Brain microvascular endothelial cell (primary cell): ENCODE results near the gene COL23A1.

ENCODE experiments used
- DNase-seq: peaks from one replicate; pipeline ENCODE4 v3.0.0-alpha.2; 2020
- H3K27ac ChIP-seq: fragments of 250-450 bp; sonication (Bioruptor Pico); 2 replicates; pipeline ENCODE4 v1.5.1; 2020; ENCODE audit warnings: mild to moderate bottlenecking, moderate library complexity
- H3K27me3 ChIP-seq: fragments of 250-450 bp; sonication (Bioruptor Pico); replicated peaks from 2 replicates; pipeline ENCODE4 v1.5.1; 2020; ENCODE audit warnings: mild to moderate bottlenecking
- H3K36me3 ChIP-seq: fragments of 250-450 bp; sonication (Bioruptor Pico); replicated peaks from 2 replicates; pipeline ENCODE4 v1.5.1; 2020; ENCODE audit warnings: mild to moderate bottlenecking
- H3K4me3 ChIP-seq: 2 replicates; pipeline ENCODE4 v1.5.1; 2011; ENCODE audit warnings: low read depth, mild to moderate bottlenecking, control low read depth, low read length, moderate library complexity
- in situ Hi-C: cut with HindIII; loops from 2 replicates; pipeline ENCODE4 v1.10.0; 2017; ENCODE audit warnings: low sequenced_read_pairs, low pct_ligation_motif_present
- TF ChIP-seq, protein P1 (sequence below): IDR thresholded peaks from 2 replicates; pipeline ENCODE4 v1.5.1; 2011; ENCODE audit warnings: low read depth, mild to moderate bottlenecking, moderate library complexity, low read length, control low read depth, inconsistent platforms; ENCODE audit errors: missing control alignments

Gene COL23A1

GRCh38 chr5:178551059-178551458, 39.1 kb downstream of the COL23A1 start:
- no peak for DNase-seq
- H3K27ac ChIP-seq, result no peak overlapping the region
- H3K27me3 ChIP-seq, result no peaks in the 10 kb centered on the region
- no peaks in the 10 kb centered on the region for H3K36me3 ChIP-seq
- TF ChIP-seq, protein P1, sequence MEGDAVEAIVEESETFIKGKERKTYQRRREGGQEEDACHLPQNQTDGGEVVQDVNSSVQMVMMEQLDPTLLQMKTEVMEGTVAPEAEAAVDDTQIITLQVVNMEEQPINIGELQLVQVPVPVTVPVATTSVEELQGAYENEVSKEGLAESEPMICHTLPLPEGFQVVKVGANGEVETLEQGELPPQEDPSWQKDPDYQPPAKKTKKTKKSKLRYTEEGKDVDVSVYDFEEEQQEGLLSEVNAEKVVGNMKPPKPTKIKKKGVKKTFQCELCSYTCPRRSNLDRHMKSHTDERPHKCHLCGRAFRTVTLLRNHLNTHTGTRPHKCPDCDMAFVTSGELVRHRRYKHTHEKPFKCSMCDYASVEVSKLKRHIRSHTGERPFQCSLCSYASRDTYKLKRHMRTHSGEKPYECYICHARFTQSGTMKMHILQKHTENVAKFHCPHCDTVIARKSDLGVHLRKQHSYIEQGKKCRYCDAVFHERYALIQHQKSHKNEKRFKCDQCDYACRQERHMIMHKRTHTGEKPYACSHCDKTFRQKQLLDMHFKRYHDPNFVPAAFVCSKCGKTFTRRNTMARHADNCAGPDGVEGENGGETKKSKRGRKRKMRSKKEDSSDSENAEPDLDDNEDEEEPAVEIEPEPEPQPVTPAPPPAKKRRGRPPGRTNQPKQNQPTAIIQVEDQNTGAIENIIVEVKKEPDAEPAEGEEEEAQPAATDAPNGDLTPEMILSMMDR, result peak; percentile 30
- no peak overlapping the region for H3K4me3 ChIP-seq
- in situ Hi-C loops, result no loop called here

DNA sequence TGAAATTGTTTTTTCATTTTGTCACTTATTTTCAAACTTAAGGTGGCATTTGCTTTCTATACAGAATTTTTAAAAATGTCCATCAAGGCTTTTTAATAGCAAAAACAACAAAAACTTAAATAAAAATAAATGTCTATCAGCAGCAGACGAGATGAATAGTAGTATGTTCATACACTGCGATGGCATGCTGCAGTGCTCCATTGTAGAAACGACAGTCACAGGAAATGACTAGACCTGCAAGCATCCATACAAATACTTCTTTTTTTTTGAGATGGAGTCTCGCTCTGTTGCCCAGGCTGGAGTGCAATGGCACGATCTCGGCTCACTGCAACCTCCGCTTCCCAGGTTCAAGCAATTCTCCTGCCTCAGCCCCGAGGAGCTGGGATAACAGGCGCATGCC, 41.4 kb downstream of the COL23A1 start:
- H3K4me3 ChIP-seq, result no peak overlapping the region
- DNase-seq, result peak; percentile 22
- TF ChIP-seq, protein P1, result no peak
- H3K27me3 ChIP-seq, result no peaks in the 10 kb centered on the region
- in situ Hi-C loops, result no loop called here
- no peak overlapping the region for H3K27ac ChIP-seq
- H3K36me3 ChIP-seq, result no peaks in the 10 kb centered on the region

DNA sequence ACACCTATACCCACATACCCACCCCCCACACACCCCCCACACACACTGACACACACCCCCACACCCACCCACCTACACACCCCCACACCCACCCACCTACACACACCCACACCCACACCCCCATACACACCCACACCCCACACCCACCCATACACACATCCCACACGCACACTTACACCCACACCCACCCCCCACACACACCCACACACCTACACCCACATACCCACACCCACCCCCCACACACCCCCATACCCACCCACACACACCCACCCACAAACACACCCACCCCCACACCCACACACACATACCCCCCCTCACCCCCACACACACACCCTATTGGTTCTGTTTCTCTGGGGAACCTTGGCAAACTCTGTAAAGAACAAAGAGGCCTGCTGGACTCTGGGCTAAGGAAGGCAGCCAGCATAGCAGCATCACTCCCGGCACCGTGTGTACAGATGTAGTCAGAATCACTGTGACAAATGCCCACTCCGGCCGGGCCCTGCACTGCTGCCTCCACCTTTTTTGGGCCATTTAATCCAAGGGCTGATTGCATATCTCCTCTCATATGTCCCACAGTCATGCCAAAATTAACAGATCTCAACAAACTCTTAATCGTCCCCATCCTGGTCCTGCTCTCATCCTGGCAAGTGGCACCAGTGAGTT, 42.3 kb downstream of the COL23A1 start:
- DNase-seq, result no peak
- TF ChIP-seq, protein P1, result no peak
- Histone ChIP-seq H3K27ac (no peak overlapping the region), H3K27me3 (no peaks in the 10 kb centered on the region), H3K4me3 (no peak overlapping the region), H3K36me3 (no peaks in the 10 kb centered on the region)
- in situ Hi-C loops, result no loop called here

GRCh38 chr5:178547052-178547666, 43.0 kb downstream of the COL23A1 start:
- in situ Hi-C loops, result no loop called here
- Histone ChIP-seq H3K27ac (no peak overlapping the region), H3K36me3 (no peaks in the 10 kb centered on the region), H3K4me3 (no peak overlapping the region), H3K27me3 (no peaks in the 10 kb centered on the region)
- DNase-seq, result no peak
- TF ChIP-seq, protein P1, result no peak

GRCh38 chr5:178546675-178547033, 43.5 kb downstream of the COL23A1 start:
- Histone ChIP-seq H3K36me3 (no peaks in the 10 kb centered on the region), H3K4me3 (no peak overlapping the region), H3K27me3 (no peaks in the 10 kb centered on the region), H3K27ac (no peak overlapping the region)
- TF ChIP-seq, protein P1, result no peak
- DNase-seq, result no peak
- in situ Hi-C loops, result no loop called here
